HepG2 (cell line): ENCODE results near the gene SOAT2. TPM values are rescaled to one million over a fixed set of nuclear protein-coding genes. Genes with fewer than 3 reads are reported as not detected.

ENCODE experiments used
- CAMTA2 ChIP-seq: sonication (generic); formaldehyde crosslinking; IDR thresholded peaks from 2 replicates; pipeline ENCODE4 v1.4.0; 2020; ENCODE audit warnings: mild to moderate bottlenecking, missing genetic modification reagents, borderline replicate concordance
- EEA1 ChIP-seq: sonication (generic); formaldehyde crosslinking; IDR thresholded peaks from 2 replicates; pipeline ENCODE4 v1.5.1; 2020; ENCODE audit warnings: mild to moderate bottlenecking, missing genetic modification reagents, borderline replicate concordance
- ESRRA ChIP-seq: sonication (generic); formaldehyde crosslinking; IDR thresholded peaks from 2 replicates; pipeline ENCODE4 v1.5.1; 2020; ENCODE audit warnings: mild to moderate bottlenecking, low read depth, missing genetic modification reagents
- GABPB1 ChIP-seq: IDR thresholded peaks from 2 replicates; pipeline ENCODE4 v1.6.1; 2016; ENCODE audit warnings: mild to moderate bottlenecking, missing genetic modification reagents, moderate library complexity, missing compliant biosample characterization
- LRRFIP1 ChIP-seq: sonication (generic); formaldehyde crosslinking; conservative IDR thresholded peaks from 2 replicates; pipeline ENCODE4 v1.4.0; 2020; ENCODE audit warnings: missing genetic modification reagents
- PAWR ChIP-seq: sonication (generic); formaldehyde crosslinking; IDR thresholded peaks from 2 replicates; pipeline ENCODE4 v1.4.0; 2020; ENCODE audit warnings: missing genetic modification reagents, mild to moderate bottlenecking, borderline replicate concordance
- POLR2AphosphoS5 ChIP-seq: IDR thresholded peaks from 2 replicates; pipeline ENCODE4 v1.6.1; 2012; ENCODE audit warnings: low read depth, low read length
- PTBP1 ChIP-seq: fragments of 200-400 bp; formaldehyde crosslinking; IDR thresholded peaks from 2 replicates; pipeline ENCODE4 v1.6.1; 2018; ENCODE audit warnings: low read length, low read depth; ENCODE audit not compliant: poor library complexity, severe bottlenecking
- SIN3B ChIP-seq: fragments of 150-350 bp; IDR thresholded peaks from 2 replicates; pipeline ENCODE4 v1.6.1; 2014; ENCODE audit warnings: low read length
- SNRNP70 ChIP-seq: fragments of 200-400 bp; formaldehyde crosslinking; IDR thresholded peaks from 2 replicates; pipeline ENCODE4 v1.6.1; 2017; ENCODE audit warnings: mild to moderate bottlenecking, low read depth, low read length, moderate library complexity
- SOX6 ChIP-seq, 2 experiments: fragments of 450-650 bp in 1 of 2; sonication (generic) in 1 of 2; formaldehyde crosslinking in 1 of 2; IDR thresholded peaks; 2 replicates each; pipeline versions ENCODE4 v1.4.0 to v1.6.1; 2017 to 2020; ENCODE audit warnings: antibody characterized with exemption in 1 of 2, mild to moderate bottlenecking in 1 of 2, missing genetic modification reagents in 1 of 2
- SRSF4 ChIP-seq: fragments of 200-400 bp; formaldehyde crosslinking; IDR thresholded peaks from one replicate; pipeline ENCODE4 v1.6.1; 2018; ENCODE audit warnings: mild to moderate bottlenecking, low read depth, low read length, moderate library complexity; ENCODE audit not compliant: poor library complexity, severe bottlenecking
- ZBTB20 ChIP-seq: sonication (generic); formaldehyde crosslinking; IDR thresholded peaks from 2 replicates; pipeline ENCODE4 v1.8.1; 2023; ENCODE audit warnings: missing genetic modification reagents, low read depth, mild to moderate bottlenecking, borderline replicate concordance
- ZBTB8A ChIP-seq: sonication (generic); formaldehyde crosslinking; IDR thresholded peaks from 2 replicates; pipeline ENCODE4 v1.4.0; 2020; ENCODE audit warnings: mild to moderate bottlenecking, low read depth, missing genetic modification reagents, borderline replicate concordance
- ZMAT3 ChIP-seq: sonication (generic); formaldehyde crosslinking; conservative IDR thresholded peaks from 2 replicates; pipeline ENCODE4 v1.7.0; 2021; ENCODE audit warnings: missing genetic modification reagents
- ZNF12 ChIP-seq: sonication (generic); formaldehyde crosslinking; IDR thresholded peaks from 2 replicates; pipeline ENCODE4 v1.5.0; 2020; ENCODE audit warnings: missing genetic modification reagents
- ZNF136 ChIP-seq: sonication (generic); formaldehyde crosslinking; IDR thresholded peaks from 2 replicates; pipeline ENCODE4 v1.8.1; 2022; ENCODE audit warnings: low read depth, mild to moderate bottlenecking, moderate library complexity, missing genetic modification reagents
- ZNF281 ChIP-seq: sonication (generic); formaldehyde crosslinking; IDR thresholded peaks from 2 replicates; pipeline ENCODE4 v1.4.0; 2020; ENCODE audit warnings: missing genetic modification reagents, borderline replicate concordance
- ZNF382 ChIP-seq: sonication (generic); formaldehyde crosslinking; IDR thresholded peaks from 2 replicates; pipeline ENCODE4 v1.5.0; 2020; ENCODE audit warnings: missing genetic modification reagents, mild to moderate bottlenecking, borderline replicate concordance
- ZNF670 ChIP-seq: sonication (generic); formaldehyde crosslinking; IDR thresholded peaks from 2 replicates; pipeline ENCODE4 v1.8.0; 2022; ENCODE audit warnings: mild to moderate bottlenecking, missing genetic modification reagents, borderline replicate concordance
- ZNF674 ChIP-seq: sonication (generic); formaldehyde crosslinking; IDR thresholded peaks from 2 replicates; pipeline ENCODE4 v1.5.0; 2020; ENCODE audit warnings: low read depth, mild to moderate bottlenecking, missing genetic modification reagents
- ZNF747 ChIP-seq: sonication (generic); formaldehyde crosslinking; IDR thresholded peaks from 2 replicates; pipeline ENCODE4 v1.8.1; 2023; ENCODE audit warnings: missing genetic modification reagents, mild to moderate bottlenecking, borderline replicate concordance
- ZNF780A ChIP-seq: sonication (generic); formaldehyde crosslinking; IDR thresholded peaks from 2 replicates; pipeline ENCODE4 v1.8.0; 2022; ENCODE audit warnings: mild to moderate bottlenecking, missing genetic modification reagents, moderate library complexity
- ZNF790 ChIP-seq: sonication (generic); formaldehyde crosslinking; IDR thresholded peaks from 2 replicates; pipeline ENCODE4 v1.8.0; 2022; ENCODE audit warnings: missing genetic modification reagents, mild to moderate bottlenecking, borderline replicate concordance
- polyA plus RNA-seq, 8 experiments: library from polyadenylated mRNA; depleted of rRNA in 3 of 8; stranded (reverse) in 7 of 8; unstranded in 1 of 8; fragments of >200 nt; fragmentation: Illumina TruSeq in 4 of 8; extraction: Trizol in 4 of 8; gene quantifications; 2 replicates each; pipeline versions ENCODE4 v1.2.1 to v1.2.3, GENCODE V29; 2011 to 2016; ENCODE audit warnings: low read depth in 4 of 8, missing spikeins in 1 of 8, mixed read lengths in 1 of 8; ENCODE audit not compliant: insufficient read depth in 1 of 8
- total RNA-seq, 5 experiments: library from RNA; depleted of rRNA; stranded (reverse); fragments of >200 nt; fragmentation: Illumina TruSeq; extraction: Trizol; gene quantifications; 2 replicates each; pipeline ENCODE4 v1.2.3, GENCODE V29; 2016; ENCODE audit warnings: low read depth in 1 of 5

SOAT2 gene
- total and polyA plus RNA-seq, 2 of the 13 experiments (the other 11 are each of a cell fraction or from before 2014, with no cell fraction given) = 14.9 to 108 TPM

GRCh38 chr12:53145383-53146260 is 42.3 kb downstream of the SOAT2 start (continued):
- TF ChIP-seq ZNF780A (CRISPR knock-in tag) (no peak), SRSF4 (no peak), PAWR (CRISPR knock-in tag) (no peak), PTBP1 (no peak), ZMAT3 (no peak), SOX6 (IDR thresholded peaks at IDR 0.05) (no peak), SOX6 (CRISPR knock-in tag; IDR thresholded peaks at IDR 0.05) (peak; percentile 74), ZNF674 (no peak), POLR2AphosphoS5 (no peak), ZBTB20 (CRISPR knock-in tag) (no peak), EEA1 (CRISPR knock-in tag) (no peak), ZBTB8A (CRISPR knock-in tag) (no peak), ZNF670 (no peak), SIN3B (no peak), ZNF12 (CRISPR knock-in tag) (no peak; the same call in 1 of the 2 replicates), LRRFIP1 (CRISPR knock-in tag) (no peak), ZNF790 (CRISPR knock-in tag) (no peak), CAMTA2 (CRISPR knock-in tag) (no peak), GABPB1 (CRISPR knock-in tag) (peak; percentile 66), ZNF281 (CRISPR knock-in tag) (no peak), ZNF136 (CRISPR knock-in tag) (no peak), ZNF382 (CRISPR knock-in tag) (no peak), SNRNP70 (no peak), ESRRA (CRISPR knock-in tag) (peak; percentile 99), ZNF747 (CRISPR knock-in tag) (peak; percentile 56; the same call in 1 of the 2 replicates)
